NCI-H345 treated with DMSO at 0.1 percent for 48 hours (cell line): Measurements from ENCODE around the gene KIAA0513.

Source experiments
- DNase-seq: peaks from one replicate; lab custom pipeline; 2025; ENCODE audit not compliant: unreplicated experiment; lab: John Stamatoyannopoulos, UW

The KIAA0513 gene

DNA sequence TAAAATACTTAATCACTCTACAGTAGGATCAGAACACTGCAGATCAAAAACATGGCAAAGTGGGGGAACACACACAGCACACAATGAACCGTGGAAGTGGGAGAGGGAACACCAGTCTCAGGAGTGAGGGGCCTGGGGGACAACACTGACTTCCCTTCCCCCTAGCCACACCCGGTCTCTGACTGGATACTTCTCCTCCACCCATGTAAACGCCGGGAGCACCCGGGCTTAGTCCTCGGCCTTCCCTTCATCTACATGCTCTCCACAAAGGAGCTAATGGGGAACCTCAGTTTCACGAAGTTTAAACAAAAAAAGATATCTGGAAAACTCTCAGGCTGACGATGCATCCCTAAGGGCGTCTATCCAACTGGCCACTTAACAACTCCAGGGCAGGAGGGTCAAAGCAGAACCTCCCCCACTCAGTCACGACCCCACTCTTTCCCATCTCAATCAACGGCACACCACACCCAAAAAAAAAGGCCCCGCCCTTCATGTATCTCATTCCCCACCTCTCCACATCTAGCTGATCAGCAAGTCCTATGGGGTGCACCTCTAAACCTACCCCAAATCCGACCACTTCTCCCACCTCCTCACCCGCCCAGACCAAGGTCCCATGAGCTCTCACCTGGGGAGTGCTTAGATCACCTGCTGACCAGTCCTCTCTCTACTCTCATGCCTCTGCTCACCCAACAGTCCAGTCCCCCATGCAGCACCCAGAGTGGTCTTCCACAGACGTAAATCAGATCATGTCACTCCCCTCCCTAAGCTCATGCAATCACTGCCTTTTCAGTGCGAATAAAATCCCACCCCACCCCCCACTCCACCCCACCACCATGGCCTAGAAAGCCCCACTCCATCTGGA is 23.6 kb upstream of the KIAA0513 start:
- DNase-seq, result no peak

DNA sequence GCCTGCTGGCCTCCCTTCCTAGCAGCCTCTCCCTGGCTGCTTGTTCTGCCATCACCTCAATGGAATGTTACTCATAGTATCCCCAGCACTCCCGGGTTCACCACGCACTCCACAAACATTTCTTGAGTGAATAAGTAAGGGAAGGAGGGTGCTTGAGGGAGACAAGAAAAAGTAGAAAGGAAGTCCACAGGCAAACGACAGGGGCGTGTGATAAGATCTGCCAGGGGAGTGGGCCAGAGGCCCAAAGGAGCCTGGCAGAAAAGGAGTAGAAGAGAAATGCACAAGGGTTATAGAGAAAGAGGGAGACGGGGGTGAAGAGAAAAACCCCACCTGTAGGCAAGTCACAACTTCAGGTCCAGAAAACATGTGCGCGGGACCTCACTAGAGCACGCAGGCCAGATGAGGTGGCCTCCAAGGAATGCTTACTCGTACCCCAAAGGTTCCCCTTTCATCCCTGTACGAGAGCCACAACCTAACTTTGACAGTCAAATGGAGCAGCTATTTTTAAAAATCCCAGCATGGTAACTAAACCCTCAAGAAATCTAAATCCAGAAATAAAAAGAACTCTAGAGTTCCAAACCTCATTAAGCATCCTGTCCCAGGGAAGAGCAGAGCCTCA is 22.9 kb upstream of the KIAA0513 start:
- no peak for DNase-seq

DNA sequence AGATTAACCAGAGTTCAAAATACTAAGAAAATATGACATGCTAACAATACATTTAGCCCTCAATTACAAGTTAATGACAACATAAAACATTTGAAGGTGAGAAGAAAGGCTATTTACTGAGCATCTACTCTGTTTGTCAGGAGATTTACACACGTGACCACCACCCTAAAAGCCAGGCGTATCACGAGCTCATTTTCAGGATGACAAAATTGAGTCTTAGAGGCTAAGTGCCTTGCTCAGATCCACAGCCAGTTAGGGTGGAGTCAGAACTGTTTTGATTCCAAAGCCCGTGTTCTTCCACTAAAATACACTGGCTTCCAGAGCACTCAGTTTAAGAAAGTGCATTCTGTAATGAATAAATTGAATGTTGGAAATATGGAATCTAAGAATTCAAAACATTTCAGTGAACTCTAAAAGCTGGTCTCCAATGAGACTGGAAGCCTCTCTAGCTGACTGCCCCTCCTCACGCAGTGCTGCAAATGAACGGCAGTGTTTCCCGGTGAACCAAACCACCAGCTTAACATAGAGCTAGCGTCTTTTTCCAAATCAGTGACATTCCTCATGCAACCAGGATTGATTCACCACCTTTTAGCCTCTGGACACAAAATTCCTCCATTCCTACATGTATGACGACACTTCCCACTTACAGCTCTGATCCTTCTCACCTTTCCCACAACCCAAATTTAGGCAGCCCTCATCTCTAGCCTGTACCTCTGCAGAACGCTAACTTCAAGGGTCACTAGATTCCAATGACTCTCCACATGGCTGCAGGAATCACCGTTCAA is 22.1 kb upstream of the KIAA0513 start:
- DNase-seq, result no peak

DNA sequence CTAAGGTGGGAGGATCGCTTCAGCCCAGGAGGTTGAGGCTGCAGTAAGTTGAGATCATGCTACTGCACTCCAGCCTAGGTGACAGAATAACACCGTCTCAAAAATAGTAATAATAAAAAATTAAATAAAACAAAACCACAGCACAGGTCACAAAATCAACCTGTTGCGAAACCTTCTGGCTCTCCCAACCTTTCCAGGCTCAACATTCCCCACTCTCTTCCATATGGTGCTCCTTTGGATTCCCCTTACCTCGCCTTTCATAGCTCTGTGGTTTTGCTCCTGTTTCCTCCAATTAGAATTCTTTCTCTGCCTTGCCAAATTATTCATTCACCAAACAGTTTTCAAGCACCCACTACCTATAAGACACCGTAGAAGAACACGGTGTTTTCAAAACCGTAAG is 21.0 kb upstream of the KIAA0513 start:
- DNase-seq, result no peak

DNA sequence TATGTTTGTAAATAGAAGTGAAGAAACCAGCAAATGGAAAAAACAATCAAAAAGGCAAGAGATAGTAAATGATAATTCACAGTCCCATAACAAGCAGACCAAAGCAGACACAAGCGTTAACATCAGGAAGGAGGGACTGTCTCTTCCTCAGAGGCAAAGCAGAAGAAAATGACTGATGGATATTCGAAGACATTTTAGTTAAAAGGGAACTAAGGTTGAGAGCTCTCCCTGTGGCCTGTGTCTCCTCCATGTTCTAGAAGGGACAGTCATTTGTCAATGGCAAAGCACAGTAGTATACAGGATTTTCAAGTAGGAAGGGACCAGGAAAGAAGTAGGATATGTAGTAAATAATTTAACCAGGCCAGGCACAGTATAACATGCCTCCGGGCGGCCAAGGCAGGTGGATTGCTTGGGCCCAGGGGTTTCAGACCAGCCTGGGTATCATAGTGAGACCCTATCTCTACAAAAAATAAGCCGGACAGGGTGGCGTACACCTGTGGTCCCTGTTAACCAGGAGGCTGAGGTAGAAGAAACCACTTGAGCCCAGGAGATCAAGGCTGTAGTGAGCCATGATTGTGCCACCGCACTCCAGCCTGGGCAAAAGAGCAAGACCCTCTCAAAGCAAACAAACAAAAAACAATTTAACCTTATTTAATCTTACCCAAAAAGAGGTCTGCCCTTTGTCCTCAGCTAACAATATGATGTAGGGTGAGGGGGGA is 19.9 kb upstream of the KIAA0513 start:
- DNase-seq, result no peak

DNA sequence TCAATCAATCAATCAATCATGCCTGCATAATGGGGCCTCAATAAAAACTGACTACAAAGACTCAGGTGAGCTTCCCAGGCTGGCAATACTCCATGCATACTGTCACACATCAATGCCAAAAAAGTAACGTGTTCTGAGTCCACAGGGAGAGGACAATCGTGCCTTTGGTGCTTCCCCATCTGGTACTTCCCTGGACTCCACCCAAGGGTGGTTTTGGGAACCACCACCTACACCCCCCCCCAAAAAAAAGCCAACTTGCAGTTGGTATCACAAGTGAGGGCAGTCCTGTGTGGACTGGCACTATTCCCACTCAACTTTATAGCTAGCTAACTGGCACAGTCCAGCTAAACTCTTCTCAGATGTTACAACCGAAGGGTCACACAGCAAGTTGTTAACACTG is 19.3 kb upstream of the KIAA0513 start:
- no peak for DNase-seq

DNA sequence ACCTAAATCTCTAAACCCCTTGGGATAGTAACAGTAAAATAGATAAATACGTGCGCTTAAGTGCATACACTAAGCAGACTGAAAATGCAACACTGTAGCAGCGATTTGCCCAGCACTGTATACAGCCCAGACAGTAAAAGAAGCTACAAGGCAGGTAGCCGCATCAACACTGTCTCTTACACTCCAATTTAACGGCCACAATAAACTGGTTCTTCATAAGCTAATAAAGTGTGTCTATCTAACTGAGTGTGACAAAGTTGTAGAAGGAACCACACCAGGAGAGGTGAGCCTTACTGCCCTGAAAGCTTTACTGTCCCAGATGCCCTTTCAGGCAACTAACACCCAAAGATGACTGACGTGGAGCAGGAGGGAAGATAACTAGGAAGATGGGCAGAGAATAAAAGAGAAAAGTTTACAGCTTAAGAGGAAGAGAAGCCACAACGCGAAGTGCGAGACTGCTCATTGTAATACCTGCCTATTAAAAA is 17.1 kb upstream of the KIAA0513 start:
- no peak for DNase-seq

DNA sequence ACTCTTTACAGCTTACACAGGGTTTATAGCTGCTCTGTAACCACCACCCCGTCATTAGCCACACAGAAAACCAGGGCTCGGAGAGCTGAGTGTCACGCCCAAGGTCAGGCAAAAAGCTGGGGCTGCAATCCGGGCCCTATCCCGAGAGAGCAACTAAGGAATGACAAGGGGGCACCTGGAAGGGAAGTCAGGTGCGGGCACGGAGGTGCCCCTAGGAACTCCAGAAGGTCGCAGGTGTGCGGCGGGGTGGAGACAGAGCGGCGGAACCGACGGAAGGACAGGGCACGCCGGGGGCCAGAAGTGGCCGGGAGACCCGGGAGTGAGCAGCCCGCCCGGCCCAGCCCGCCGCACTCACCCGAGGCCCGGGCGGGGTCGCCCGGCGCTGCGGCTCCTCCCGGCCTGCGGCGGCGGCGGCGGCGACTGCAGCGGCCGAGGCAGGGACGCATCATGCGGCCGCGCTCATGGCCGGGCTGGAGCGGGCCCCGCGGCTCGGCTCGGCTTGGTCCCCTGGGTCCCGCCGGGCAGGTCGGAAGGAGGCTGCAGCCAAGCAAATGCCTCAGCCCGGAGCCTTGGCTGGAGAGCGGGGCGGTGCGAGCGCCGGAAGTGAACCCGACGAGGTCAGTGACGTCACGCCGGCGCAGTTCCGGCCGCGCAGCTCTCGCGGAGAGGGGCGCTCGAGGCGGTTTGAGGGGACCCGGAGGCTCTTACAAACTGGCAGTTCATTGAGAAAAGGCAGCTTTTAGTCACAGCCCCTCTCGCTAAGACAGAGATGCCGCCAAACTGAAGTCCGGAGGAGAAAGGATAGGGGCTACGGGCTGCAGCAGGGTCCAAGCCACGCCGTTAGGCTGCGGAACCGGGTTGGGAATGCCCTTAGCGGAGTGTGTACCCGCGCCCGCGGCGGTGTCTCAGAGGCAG is 16.4 kb upstream of the KIAA0513 start, which contains the start of gene ZDHHC7:
Gene ZDHHC7, minus strand, starts transcription at position 605 of the 915 bp plus-strand sequence. CDS start 20,917 bp downstream, outside the sequence.
- DNase-seq, result peak; percentile 49

DNA sequence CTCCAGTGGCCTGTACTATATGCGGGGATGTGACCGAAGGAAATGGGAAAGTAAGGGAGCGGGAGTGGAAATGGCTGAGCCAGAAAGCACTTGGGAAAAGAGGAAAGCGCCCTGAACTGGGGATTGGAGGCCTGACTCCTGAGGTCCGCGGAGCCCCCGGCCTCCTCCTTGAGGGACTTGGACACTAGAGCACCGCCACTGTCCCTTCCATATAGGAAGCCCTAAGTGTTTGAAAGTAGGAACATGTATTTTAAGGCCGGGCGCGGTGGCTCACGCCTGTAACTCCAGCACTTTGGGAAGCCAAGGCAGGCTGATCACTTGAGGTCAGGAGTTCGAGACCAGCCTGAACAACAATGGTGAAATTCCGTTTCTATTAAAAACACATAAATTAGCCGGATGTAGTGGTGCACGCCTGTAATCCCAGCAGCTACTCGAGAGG is 15.7 kb upstream of the KIAA0513 start:
- DNase-seq, result no peak

DNA sequence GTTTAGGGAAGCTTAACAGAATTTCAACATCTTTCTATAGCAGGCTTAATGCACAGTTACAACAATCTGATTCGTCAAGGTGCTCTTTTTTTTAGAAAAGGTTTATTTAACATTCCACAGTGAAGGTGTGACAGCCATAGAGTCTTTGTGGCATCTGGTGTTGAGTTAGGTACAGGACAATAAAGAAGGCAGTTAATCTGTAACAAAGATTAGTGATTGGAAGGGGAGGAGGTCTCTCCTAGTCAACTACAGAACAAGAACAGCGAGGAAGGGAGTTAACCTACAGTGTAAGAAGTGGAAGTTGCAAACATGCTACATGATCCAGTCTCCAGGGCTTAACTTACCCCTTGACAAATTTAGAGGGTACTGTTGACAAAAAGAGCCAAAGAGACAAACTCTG is 13.3 kb upstream of the KIAA0513 start:
- DNase-seq, result no peak

DNA sequence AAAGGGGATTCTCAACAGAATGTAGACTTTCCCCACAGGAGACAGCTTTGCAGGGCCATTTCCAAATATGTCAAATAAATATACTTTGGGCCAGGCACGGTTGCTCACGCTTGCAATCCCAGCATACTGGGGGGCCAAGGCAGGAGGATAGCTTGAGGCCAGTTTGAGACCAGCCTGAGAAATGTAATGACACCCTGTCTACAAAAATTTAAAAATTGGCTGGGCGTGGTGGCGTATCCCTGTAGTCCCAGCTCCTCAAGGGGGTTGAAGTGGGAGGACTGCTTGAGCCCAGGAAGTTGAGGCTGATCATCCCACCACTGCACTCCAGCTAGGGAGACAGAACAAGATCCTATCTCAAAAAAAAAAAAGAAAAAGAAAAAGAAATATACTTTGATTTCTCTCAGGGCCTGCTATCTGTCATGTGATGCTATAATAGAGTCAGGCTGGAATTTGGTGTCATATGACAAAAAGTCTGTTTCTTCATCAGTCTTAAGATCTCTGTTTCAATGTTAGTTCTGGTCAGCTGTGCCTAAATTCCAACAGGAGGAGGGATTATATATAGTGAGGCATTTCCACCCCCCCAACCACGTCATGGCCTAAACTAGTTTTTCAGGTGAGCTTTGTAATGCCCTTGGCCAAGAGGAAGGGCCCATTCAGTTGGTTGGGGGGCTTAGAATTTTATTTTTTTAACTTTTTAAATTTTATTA is 12.0 kb upstream of the KIAA0513 start:
- no peak for DNase-seq

DNA sequence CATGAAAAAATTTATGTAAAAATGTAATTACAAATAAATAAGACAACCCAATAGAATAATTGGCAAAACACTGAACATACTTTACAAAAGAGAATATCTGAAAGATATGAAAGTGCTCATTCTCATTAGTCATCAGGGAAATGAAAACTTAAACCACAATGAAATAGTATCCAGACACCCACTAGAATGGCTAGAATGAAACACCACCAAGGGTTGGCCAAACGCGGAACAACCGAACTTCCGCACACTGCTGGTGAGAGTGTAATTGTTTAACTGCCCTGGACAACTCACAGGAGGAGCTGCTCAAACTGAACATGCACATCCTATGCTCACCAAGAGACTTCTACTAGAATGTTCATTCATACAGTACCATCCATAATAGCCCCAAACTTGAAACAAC is 10.4 kb upstream of the KIAA0513 start:
- DNase-seq, result no peak

DNA sequence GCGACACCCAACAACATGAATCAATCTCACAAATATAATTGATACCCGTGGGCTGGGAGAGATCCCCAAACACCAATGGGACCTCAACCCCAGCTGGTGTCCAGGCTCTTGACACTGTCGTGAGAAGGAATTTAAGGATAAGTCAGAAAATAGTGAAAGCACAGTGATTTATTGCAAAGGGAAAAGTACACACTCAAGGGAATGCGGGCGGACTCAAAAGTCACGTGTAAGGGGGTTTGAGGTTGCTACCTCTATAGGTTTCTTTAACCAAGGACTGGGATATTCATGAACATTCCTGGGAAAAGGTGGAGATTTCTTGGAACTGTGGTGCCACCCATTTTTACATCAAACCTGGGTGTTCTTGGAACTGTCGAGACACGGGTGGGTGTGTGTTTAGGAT is 10.0 kb upstream of the KIAA0513 start:
- no peak for DNase-seq

DNA sequence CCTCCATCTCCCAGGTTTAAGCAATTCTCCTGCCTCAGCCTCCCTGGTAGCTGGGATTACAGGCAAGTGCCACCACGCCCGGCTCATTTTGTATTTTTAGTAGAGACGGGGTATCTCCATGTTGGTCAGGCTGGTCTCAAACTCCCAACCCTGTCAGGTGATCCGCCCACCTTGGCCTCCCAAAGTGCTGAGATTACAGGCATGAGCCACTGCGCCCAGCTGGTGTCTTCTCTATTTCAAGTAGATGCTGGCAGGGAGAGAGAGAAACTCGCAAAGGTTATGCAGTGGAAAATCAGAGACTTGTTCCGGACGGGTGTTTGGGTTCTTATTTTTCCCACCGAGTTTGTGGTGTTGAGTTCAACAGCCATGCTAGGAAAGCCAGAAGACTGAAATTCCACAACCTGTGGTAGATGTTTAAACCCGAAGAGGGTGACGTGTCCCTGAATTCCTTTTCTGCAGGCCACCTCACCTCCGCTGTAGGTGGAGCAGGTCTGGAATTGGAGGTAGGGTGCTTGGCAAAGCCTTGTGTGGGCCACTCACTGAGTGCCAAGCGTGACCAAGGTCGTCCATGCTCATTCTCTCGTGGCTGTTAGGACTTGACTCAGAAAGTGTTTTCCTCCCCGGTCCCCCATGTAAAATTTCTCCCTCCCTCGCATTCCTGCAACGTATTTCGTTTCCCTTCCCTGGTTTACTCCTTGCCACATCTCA is 8.9 kb upstream of the KIAA0513 start:
- no peak for DNase-seq

DNA sequence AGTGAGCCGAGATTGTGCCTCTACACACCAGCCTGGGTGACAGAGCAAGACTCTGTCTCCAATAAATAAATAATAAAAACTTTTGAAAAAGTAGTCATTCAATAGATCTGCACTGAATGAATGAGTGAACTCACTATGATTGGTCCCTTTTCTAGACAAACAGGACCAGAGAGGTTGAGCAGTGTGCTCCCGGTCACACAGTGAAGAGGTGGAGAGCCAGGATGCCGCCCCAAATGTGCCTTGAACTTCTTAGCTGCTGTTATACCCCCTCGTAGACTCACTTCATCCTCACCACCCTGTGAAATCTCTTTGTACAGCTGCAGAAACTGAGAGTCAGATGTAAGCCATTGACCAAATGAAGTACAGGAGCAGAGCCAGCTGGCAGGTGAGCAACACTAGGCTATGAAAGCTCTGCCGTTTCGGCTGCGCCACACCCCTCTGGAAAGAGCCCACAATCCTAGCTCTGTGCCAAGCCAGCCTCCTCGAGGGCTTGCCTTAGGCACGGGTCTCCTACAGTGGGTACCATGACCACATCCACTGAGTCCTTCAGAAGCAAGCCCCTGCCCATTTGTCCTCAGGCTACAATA is 7.8 kb upstream of the KIAA0513 start:
- DNase-seq, result no peak

DNA sequence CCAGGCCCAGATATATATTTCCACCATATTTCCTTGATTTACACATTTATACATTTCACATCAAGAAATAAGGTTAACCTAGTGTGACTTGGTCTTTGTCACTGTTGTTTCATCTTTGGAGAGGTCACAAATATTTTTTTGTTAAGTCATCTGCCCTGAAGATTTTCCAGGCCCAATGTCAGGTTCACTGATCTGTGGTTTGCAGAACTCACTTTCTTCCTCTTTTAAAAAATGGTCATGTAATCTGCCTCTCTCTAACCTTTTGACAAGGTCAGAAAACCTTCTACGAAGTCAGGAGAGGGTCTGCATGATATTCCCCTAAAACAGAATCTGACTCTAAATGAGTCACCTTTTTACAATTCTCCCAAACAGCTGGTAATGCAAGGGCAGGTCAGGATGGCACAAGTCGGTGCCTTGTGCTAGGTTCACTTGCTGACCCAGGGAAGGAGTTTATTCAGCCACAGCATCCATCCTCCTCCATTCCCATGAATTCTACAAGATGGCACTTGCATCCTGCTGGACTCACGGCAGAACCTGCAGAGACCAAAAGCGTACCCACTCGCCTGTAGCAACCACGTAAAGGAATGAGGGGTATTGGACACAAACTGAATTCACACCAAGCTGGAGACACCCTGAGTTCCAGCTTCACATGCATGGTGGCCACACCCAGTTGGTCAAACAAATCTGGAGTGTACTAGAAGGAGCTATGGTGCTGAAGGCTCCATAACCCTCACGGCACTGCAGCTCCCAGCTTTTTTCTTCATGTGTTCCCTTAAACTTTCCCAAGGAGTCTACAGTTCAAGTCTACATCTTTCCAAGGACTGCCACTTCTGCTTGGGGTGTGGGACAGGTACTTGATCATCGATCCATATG is 1.6 kb upstream of the KIAA0513 start:
- DNase-seq, result no peak

DNA sequence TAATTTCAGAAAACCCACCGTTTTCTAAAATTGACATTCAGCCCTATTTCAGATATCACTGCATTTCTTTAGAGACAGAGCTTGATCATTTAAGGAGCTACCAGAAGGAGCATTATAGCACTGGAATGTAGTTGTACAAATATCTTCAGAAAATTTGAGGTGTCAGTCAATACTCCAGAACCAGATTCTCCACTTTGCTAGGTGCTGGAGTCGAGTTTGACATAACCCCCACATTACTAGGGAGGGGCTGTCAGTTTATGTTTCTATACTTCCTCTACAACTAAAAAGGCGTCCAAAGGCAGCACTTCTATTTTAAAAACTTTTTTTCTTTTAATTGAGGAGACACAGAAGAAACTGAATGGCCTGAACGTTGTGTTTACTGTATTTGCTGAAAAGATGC is 892 bp upstream of the KIAA0513 start:
- DNase-seq, result no peak
